Ovary (tissue), 9 donors: Measurements from ENCODE around the gene SLC11A1. TPM values are rescaled to one million over a fixed set of nuclear protein-coding genes. Genes with fewer than 3 reads are reported as not detected.

Experiments used
- DNase-seq, 5 donors: peaks; one replicate each; pipeline ENCODE4 v3.0.0-alpha.2; 2019 to 2020
- H3K27ac ChIP-seq, 2 donors: fragments of 200-600 bp; one replicate each; pipeline versions ENCODE4 v1.5.1 to v1.8.0; 2019 to 2022
- H3K27me3 ChIP-seq: fragments of 200-600 bp; one replicate; pipeline ENCODE4 v1.8.0; 2022
- H3K36me3 ChIP-seq: fragments of 200-600 bp; sonication (generic); one replicate; pipeline ENCODE4 v1.5.1; 2019
- H3K4me1 ChIP-seq: one replicate; pipeline ENCODE4 v1.8.1; 2013; ENCODE audit warnings: mild to moderate bottlenecking, moderate library complexity; ENCODE audit not compliant: insufficient read depth
- H3K4me3 ChIP-seq: fragments of 200-600 bp; sonication (generic); one replicate; pipeline ENCODE4 v1.5.1; 2017
- H3K9me3 ChIP-seq, 2 donors: fragments of 200-600 bp in 1 of 2; sonication (generic) in 1 of 2; one replicate each; pipeline versions ENCODE4 v1.5.1 to v1.8.1; 2013 to 2019; ENCODE audit warnings: mild to moderate bottlenecking in 1 of 2, moderate library complexity in 1 of 2
- CTCF ChIP-seq, 3 donors: fragments of 450-650 bp in 2 of 3; fragments of 200-600 bp in 1 of 3; IDR thresholded peaks; one replicate each; pipeline versions ENCODE4 v1.5.1 to v1.8.0; 2016 to 2022; ENCODE audit warnings: antibody characterized with exemption in 3 of 3, mild to moderate bottlenecking in 1 of 3
- EP300 ChIP-seq: sonication (generic); formaldehyde crosslinking; IDR thresholded peaks from one replicate; pipeline ENCODE4 v1.6.1; 2017; ENCODE audit warnings: antibody characterized with exemption
- POLR2A ChIP-seq: fragments of 450-650 bp; IDR thresholded peaks from one replicate; pipeline ENCODE4 v1.6.1; 2017; ENCODE audit warnings: antibody characterized with exemption, mild to moderate bottlenecking, moderate library complexity
- WGBS, 3 donors: extraction: QIAGEN DNeasy Blood & Tissue Kit in 1 of 3; methylation state at CpG; one replicate each; pipeline versions ENCODE4 v1.1.5 to v1.1.7; 2013 to 2017; 5-methylcytosine and 5-hydroxymethylcytosine counted together
- intact Hi-C, 4 donors: fragments of 100-400 bp; cut with DNase I; formaldehyde crosslinking; loops; one replicate each; pipeline versions ENCODE4 v1.11.0 to v1.15.1; 2022 to 2023
- polyA plus RNA-seq, 2 donors: library from polyadenylated mRNA; stranded (reverse); fragments of 200-250 nt in 1 of 2; fragments of 350-450 nt in 1 of 2; fragmentation: Illumina TruSeq in 1 of 2; extraction: RNeasy Lipid Tissue Mini Kit (QIAGEN cat#74804) in 1 of 2; gene quantifications; one replicate each; pipeline ENCODE4 v1.2.3, GENCODE V29; 2013 to 2014
- total RNA-seq, 7 donors: library from RNA; depleted of rRNA in 2 of 7; stranded (reverse); fragments of >200 nt in 2 of 7; fragmentation: NEBNext Ultra II Directional in 3 of 7; extraction: Animal tissue kit (Norgen Biotek cat#: 25700) in 3 of 7; gene quantifications; one replicate each; pipeline versions ENCODE4 v1.1.0 to v1.2.4, GENCODE V29; 2016 to 2023
- donor health status: DM: no; HTN: no; CAD: no; lungs with moderate emphysema.
- donor health status: DM: no; HTN: no; CAD: no.
- donor health status: Bipolar disorder and iron deficiency.
- donor health status: DM: yes; HTN: yes; CAD: no.
- donor health status: DM: no; HTN: no; CAD: no.
- donor health status: DM: yes; HTN: yes; CAD: no.

Gene SLC11A1
- total and polyA plus RNA-seq, 9 donors = 0.83 to 28.9 (median 5.4) TPM

- no peaks in the 10 kb centered on the region for H3K27me3 ChIP-seq
- peak in 1 of 5 donors; percentile 21 for DNase-seq
- peaks cover 3% of the 10 kb centered on the region for H3K4me1 ChIP-seq
- no peak for TF ChIP-seq POLR2A
- TF ChIP-seq EP300 = no peak
- TF ChIP-seq CTCF (IDR thresholded peaks at IDR 0.05) = no peak
- H3K36me3 ChIP-seq = no peaks in the 10 kb centered on the region
- no peaks in the 10 kb centered on the region for H3K9me3 ChIP-seq
- WGBS, 3 donors = 87 to 89% (median 88%) methylated on average over 10 of the region's 10 CpGs
- no peak overlapping the region for H3K4me3 ChIP-seq
- intact Hi-C loops = no loop called here
- no peak overlapping the region for H3K27ac ChIP-seq
Measured at GRCh38 chr2:218383892-218384519, 1.9 kb downstream of the SLC11A1 start.

- intact Hi-C loops = no loop called here
- H3K9me3 ChIP-seq = no peaks in the 10 kb centered on the region
- 83 to 88% (median 85%) methylated on average over 9 of the region's 9 CpGs for WGBS, 3 donors
- peak in 1 of 5 donors; percentile 16 for DNase-seq
- H3K4me3 ChIP-seq = no peak overlapping the region
- TF ChIP-seq CTCF (IDR thresholded peaks at IDR 0.05) = no peak
- TF ChIP-seq EP300 = no peak
- no peak for TF ChIP-seq POLR2A
- no peaks in the 10 kb centered on the region for H3K36me3 ChIP-seq
- no peaks in the 10 kb centered on the region for H3K27me3 ChIP-seq
- H3K27ac ChIP-seq = no peak overlapping the region
- peaks cover 3% of the 10 kb centered on the region for H3K4me1 ChIP-seq
Measured at GRCh38 chr2:218384975-218385374, 2.9 kb downstream of the SLC11A1 start.

GRCh38 chr2:218386505-218387368 lies 4.7 kb downstream of the SLC11A1 start:
- intact Hi-C loops = no loop called here
- H3K4me1 ChIP-seq = peaks cover 3% of the 10 kb centered on the region
- peak in 2 of 5 donors; percentile 26 to 43 for DNase-seq
- no peak overlapping the region for H3K4me3 ChIP-seq
- H3K27ac ChIP-seq = no peak overlapping the region
- no peaks in the 10 kb centered on the region for H3K27me3 ChIP-seq
- H3K36me3 ChIP-seq = no peaks in the 10 kb centered on the region
- H3K9me3 ChIP-seq = no peaks in the 10 kb centered on the region
- TF ChIP-seq EP300 (no peak), POLR2A (no peak), CTCF (IDR thresholded peaks at IDR 0.05) (no peak)
- WGBS, 3 donors = 61 to 74% (median 70%) methylated on average over 23 of the region's 23 CpGs

- Histone ChIP-seq H3K27me3 (no peaks in the 10 kb centered on the region), H3K27ac (peak overlapping the region in 1 of 2 donors; percentile 29), H3K36me3 (no peaks in the 10 kb centered on the region), H3K9me3 (no peaks in the 10 kb centered on the region), H3K4me3 (peak overlapping the region; percentile 18), H3K4me1 (peaks cover 3% of the 10 kb centered on the region)
- intact Hi-C loops = no loop called here
- WGBS, 3 donors = 7 to 16% (median 9%) methylated on average over 33 to 38 of the region's 38 CpGs
- TF ChIP-seq EP300 (no peak), CTCF (IDR thresholded peaks at IDR 0.05) (no peak), POLR2A (no peak)
- peak; percentile 80 to 86 (median 84) for DNase-seq
Measured at GRCh38 chr2:218387369-218388194, 5.5 kb downstream of the SLC11A1 start.
